Spleen (tissue), 11 donors: ENCODE data around the gene C3orf52. TPM values are rescaled to one million over a fixed set of nuclear protein-coding genes. Genes with fewer than 3 reads are reported as not detected.

Experiments used
- DNase-seq: peaks from one replicate; pipeline ENCODE4 v3.0.0-alpha.2; 2020
- H3K27ac ChIP-seq, 8 donors: fragments of 200-600 bp; sonication (generic) in 7 of 8; 1 replicate in 4 of 8; 2 replicates in 4 of 8; pipeline versions ENCODE4 v1.5.0 to v1.8.0; 2016 to 2021; ENCODE audit warnings: inconsistent platforms in 4 of 8, mild to moderate bottlenecking in 4 of 8, moderate library complexity in 1 of 8
- H3K27me3 ChIP-seq, 7 donors: fragments of 200-600 bp; sonication (generic) in 6 of 7; replicated peaks in 1 of 7; 1 replicate in 4 of 7; 2 replicates in 3 of 7; pipeline versions ENCODE4 v1.5.0 to v1.8.0; 2016 to 2021; ENCODE audit warnings: inconsistent platforms in 3 of 7, mild to moderate bottlenecking in 1 of 7
- H3K36me3 ChIP-seq, 6 donors: fragments of 200-600 bp; sonication (generic) in 5 of 6; 1 replicate in 4 of 6; 2 replicates in 2 of 6; pipeline versions ENCODE4 v1.5.0 to v1.8.0; 2016 to 2021; ENCODE audit warnings: inconsistent platforms in 2 of 6
- H3K4me1 ChIP-seq, 6 donors: fragments of 200-600 bp; sonication (generic) in 5 of 6; 1 replicate in 3 of 6; 2 replicates in 3 of 6; pipeline versions ENCODE4 v1.5.0 to v1.8.0; 2016 to 2021; ENCODE audit warnings: inconsistent platforms in 3 of 6
- H3K4me3 ChIP-seq, 8 donors: fragments of 200-600 bp; sonication (generic) in 7 of 8; 1 replicate in 4 of 8; 2 replicates in 4 of 8; pipeline versions ENCODE4 v1.5.0 to v1.8.0; 2016 to 2021; ENCODE audit warnings: inconsistent platforms in 4 of 8, mild to moderate bottlenecking in 4 of 8, moderate library complexity in 2 of 8
- H3K9me3 ChIP-seq, 8 donors: fragments of 200-600 bp; sonication (generic) in 7 of 8; 1 replicate in 4 of 8; 2 replicates in 4 of 8; pipeline versions ENCODE4 v1.5.0 to v1.8.0; 2016 to 2021; ENCODE audit warnings: inconsistent platforms in 4 of 8
- POLR2A ChIP-seq, 3 donors: fragments of 450-650 bp; IDR thresholded peaks; one replicate each; pipeline ENCODE4 v1.5.1; 2017; ENCODE audit warnings: antibody characterized with exemption in 3 of 3, mild to moderate bottlenecking in 1 of 3
- POLR2AphosphoS5 ChIP-seq, 3 donors: sonication (generic); formaldehyde crosslinking; IDR thresholded peaks; one replicate each; pipeline ENCODE4 v1.5.1; 2017; ENCODE audit warnings: antibody characterized with exemption in 3 of 3
- WGBS, 5 donors: extraction: QIAGEN DNeasy Blood & Tissue Kit in 3 of 5; methylation state at CpG; one replicate each; pipeline versions ENCODE4 v1.1.5 to v1.1.7; 2013 to 2018; 5-methylcytosine and 5-hydroxymethylcytosine counted together
- intact Hi-C: fragments of 100-400 bp; cut with DNase I; formaldehyde crosslinking; loops from one replicate; pipeline ENCODE4 v1.15.0; 2023; ENCODE audit warnings: low total_unique reads
- microRNA-seq, 3 donors: library from miRNA; unstranded; fragments of <30 nt; microRNA quantifications; one replicate each; pipeline versions ENCODE4 to v1.1.0, GENCODE V29; 2019 to 2020
- polyA plus RNA-seq, 3 donors: library from polyadenylated mRNA; stranded (reverse); fragments of 200-250 nt; gene quantifications; one replicate each; pipeline ENCODE4 v1.2.1, GENCODE V29; 2013
- small RNA-seq, 4 donors: library from RNA; depleted of rRNA; stranded (forward); fragments of <200 nt; gene quantifications; one replicate each; pipeline ENCODE3, GENCODE V24; 2016
- total RNA-seq, 7 donors: library from RNA; depleted of rRNA in 3 of 7; stranded (reverse); fragments of >200 nt in 3 of 7; fragmentation: NEBNext Ultra II Directional in 4 of 7; extraction: Animal tissue kit (Norgen Biotek cat#: 25700) in 4 of 7; gene quantifications; one replicate each; pipeline versions ENCODE4 v1.1.0 to v1.2.1, GENCODE V29; 2016 to 2021
- TF ChIP-seq, protein P1 (sequence below), 11 experiments: fragments of 200-600 bp in 7 of 11; fragments of 450-650 bp in 4 of 11; sonication (generic) in 4 of 11; IDR thresholded peaks in 8 of 11; conservative IDR thresholded peaks in 3 of 11; 1 replicate in 7 of 11; 2 replicates in 4 of 11; pipeline versions ENCODE4 v1.4.0 to v1.8.0; 2016 to 2021; ENCODE audit warnings: antibody characterized with exemption in 11 of 11, inconsistent platforms in 4 of 11, mild to moderate bottlenecking in 1 of 11
- donor health status: healthy with polysubstance abuse.
- donor health status: DM: no; HTN: no; CAD: no; lungs with moderate emphysema.
- donor health status: DM: no; HTN: no; CAD: no.
- donor health status: Bipolar disorder and iron deficiency.
- donor health status: healthy.
- donor health status: DM: no; HTN: no; CAD: no.
- donor health status: DM: yes; HTN: yes; CAD: no.

Gene C3orf52
- total and polyA plus RNA-seq, 10 donors, result 0.26 to 3.9 (median 0.99) TPM

DNA sequence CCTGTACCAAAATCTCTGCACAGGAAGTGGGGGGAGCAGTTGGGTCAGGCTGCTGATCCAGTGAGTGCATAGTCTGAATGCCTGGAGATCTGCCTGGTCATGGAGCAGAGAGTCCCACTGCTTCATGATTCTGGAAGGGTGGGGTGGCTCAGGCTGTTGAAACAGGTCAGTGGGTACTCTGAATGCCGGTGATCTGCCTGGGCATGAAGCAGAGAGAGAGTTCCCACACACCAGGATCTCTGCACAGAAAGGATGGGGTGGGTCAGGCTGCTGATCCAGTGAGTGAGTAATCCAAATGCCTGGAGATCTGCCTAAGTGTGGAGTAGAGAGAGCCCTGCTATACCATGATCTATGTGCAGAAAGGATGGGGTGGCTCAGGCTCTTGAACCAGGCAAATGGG, 62.9 kb downstream of the C3orf52 start:
- no peaks in the 10 kb centered on the region for H3K27me3 ChIP-seq
- no peak for DNase-seq
- no peaks in the 10 kb centered on the region for H3K4me1 ChIP-seq
- H3K4me3 ChIP-seq, result no peak overlapping the region
- H3K27ac ChIP-seq, result no peak overlapping the region
- intact Hi-C loops, result no loop called here
- TF ChIP-seq POLR2AphosphoS5 (IDR thresholded peaks at IDR 0.05), result no peak
- TF ChIP-seq, protein P1, sequence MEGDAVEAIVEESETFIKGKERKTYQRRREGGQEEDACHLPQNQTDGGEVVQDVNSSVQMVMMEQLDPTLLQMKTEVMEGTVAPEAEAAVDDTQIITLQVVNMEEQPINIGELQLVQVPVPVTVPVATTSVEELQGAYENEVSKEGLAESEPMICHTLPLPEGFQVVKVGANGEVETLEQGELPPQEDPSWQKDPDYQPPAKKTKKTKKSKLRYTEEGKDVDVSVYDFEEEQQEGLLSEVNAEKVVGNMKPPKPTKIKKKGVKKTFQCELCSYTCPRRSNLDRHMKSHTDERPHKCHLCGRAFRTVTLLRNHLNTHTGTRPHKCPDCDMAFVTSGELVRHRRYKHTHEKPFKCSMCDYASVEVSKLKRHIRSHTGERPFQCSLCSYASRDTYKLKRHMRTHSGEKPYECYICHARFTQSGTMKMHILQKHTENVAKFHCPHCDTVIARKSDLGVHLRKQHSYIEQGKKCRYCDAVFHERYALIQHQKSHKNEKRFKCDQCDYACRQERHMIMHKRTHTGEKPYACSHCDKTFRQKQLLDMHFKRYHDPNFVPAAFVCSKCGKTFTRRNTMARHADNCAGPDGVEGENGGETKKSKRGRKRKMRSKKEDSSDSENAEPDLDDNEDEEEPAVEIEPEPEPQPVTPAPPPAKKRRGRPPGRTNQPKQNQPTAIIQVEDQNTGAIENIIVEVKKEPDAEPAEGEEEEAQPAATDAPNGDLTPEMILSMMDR (IDR thresholded peaks at IDR 0.05 in 8 of 11, conservative IDR thresholded peaks at IDR 0.05 in 3 of 11), result no peak
- TF ChIP-seq POLR2A (IDR thresholded peaks at IDR 0.05), result no peak
- H3K36me3 ChIP-seq, result no peaks in the 10 kb centered on the region
- WGBS, 5 donors, result 78 to 100% (median 100%) methylated on average over 1 of the region's 1 CpG
- peaks cover 0 to 49% (median 34%) of the 10 kb centered on the region in 8 donors for H3K9me3 ChIP-seq

DNA sequence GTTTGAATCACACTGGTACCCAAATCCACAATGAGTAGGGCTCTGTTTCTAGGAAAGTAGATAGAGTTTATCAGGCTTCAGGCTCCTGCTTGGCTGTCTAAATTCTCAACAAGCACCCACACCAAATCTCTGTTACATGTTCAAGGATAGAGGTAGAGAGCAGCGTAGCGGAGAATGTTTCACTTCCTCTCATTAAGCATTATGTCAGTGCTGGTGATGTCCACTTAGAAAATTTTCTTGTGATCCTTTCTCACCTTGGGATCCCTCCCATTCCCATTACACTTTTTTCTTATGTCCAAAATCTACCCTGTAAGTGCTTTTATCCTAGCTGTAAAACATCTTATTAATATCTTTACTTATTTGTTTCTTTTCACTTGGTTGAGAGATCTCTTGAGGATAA, 81.6 kb downstream of the C3orf52 start:
- TF ChIP-seq, protein P1 (IDR thresholded peaks at IDR 0.05 in 8 of 11, conservative IDR thresholded peaks at IDR 0.05 in 3 of 11), result no peak
- TF ChIP-seq POLR2AphosphoS5 (IDR thresholded peaks at IDR 0.05) (no peak), POLR2A (IDR thresholded peaks at IDR 0.05) (no peak)
- Histone ChIP-seq H3K27ac (no peak overlapping the region), H3K36me3 (no peaks in the 10 kb centered on the region), H3K4me3 (no peak overlapping the region), H3K4me1 (no peaks in the 10 kb centered on the region), H3K9me3 (peaks cover 0 to 18% (median 7%) of the 10 kb centered on the region in 8 donors), H3K27me3 (no peaks in the 10 kb centered on the region)
- intact Hi-C loops, result no loop called here
- 45 to 85% (median 62%) methylated on average over 2 of the region's 2 CpGs for WGBS, 5 donors
- DNase-seq, result no peak

Small RNAs within 50 kb of the gene (microRNA-seq; reads per million reads assigned to microRNA genes)
- 0 reads per million in 3 donors for gene MIR567

Small RNAs within 50 kb of the gene (small RNA-seq; reads per million reads assigned to genes)
- gene MIR567, result 0 to 0.07 (median 0) reads per million in 4 donors

Other genes with a start within 250 kb of the C3orf52 start
- 10 to 100 TPM; 28.3 to 78.6 (median 50.9) TPM for gene PHLDB2, start 227.1 kb upstream of the C3orf52 start, total RNA-seq
- 10 to 100 TPM in 2 of 3 donors, 1 to 10 TPM in 1; 4.7 to 18.8 (median 13.4) TPM for gene PHLDB2, start 227.1 kb upstream of the C3orf52 start, polyA plus RNA-seq
- gene ABHD10, start 107.4 kb upstream of the C3orf52 start, total RNA-seq, result 10 to 100 TPM; 24.7 to 34.8 (median 31.3) TPM
- 10 to 100 TPM; 24.2 to 26.4 (median 25.6) TPM for gene ABHD10, start 107.4 kb upstream of the C3orf52 start, polyA plus RNA-seq
- gene TAGLN3, start 87.5 kb upstream of the C3orf52 start, total RNA-seq, result not detected
- not detected for gene TAGLN3, start 87.5 kb upstream of the C3orf52 start, polyA plus RNA-seq
- gene TMPRSS7, start 51.7 kb upstream of the C3orf52 start, total RNA-seq, result not detected
- not detected for gene TMPRSS7, start 51.7 kb upstream of the C3orf52 start, polyA plus RNA-seq
- 10 to 100 TPM in 3 of 7 donors, 1 to 10 TPM in 4; 6.7 to 18.9 (median 8.9) TPM for gene GCSAM, start 46.9 kb downstream of the C3orf52 start, total RNA-seq
- gene GCSAM, start 46.9 kb downstream of the C3orf52 start, polyA plus RNA-seq, result 10 to 100 TPM in 1 of 3 donors, 1 to 10 TPM in 2; 2.7 to 20.9 (median 3.7) TPM
- under 1 TPM in 1 of 7 donors, not detected in 6; 0.18 TPM for gene SLC9C1, start 207.8 kb downstream of the C3orf52 start, total RNA-seq
- under 1 TPM in 1 of 3 donors, not detected in 2; 0.05 TPM for gene SLC9C1, start 207.8 kb downstream of the C3orf52 start, polyA plus RNA-seq
- gene CD200, start 246.8 kb downstream of the C3orf52 start, total RNA-seq, result 1 to 10 TPM; 4.8 to 9.3 (median 6.9) TPM
- 10 to 100 TPM in 1 of 3 donors, 1 to 10 TPM in 2; 4.3 to 13.1 (median 4.5) TPM for gene CD200, start 246.8 kb downstream of the C3orf52 start, polyA plus RNA-seq